Fibroblast of lung (primary cell): Measurements from ENCODE around the gene CTXN3.

ENCODE experiments used
- CTCF ChIP-seq, 2 donors: IDR thresholded peaks in 1 of 2; conservative IDR thresholded peaks in 1 of 2; 1 replicate in 1 of 2; 2 replicates in 1 of 2; pipeline ENCODE4 v1.5.1; 2011 to 2012; ENCODE audit warnings: low read length in 2 of 2, control low read depth in 1 of 2, inconsistent platforms in 1 of 2, low read depth in 1 of 2, mild to moderate bottlenecking in 1 of 2
- EZH2 ChIP-seq: IDR thresholded peaks from 2 replicates; pipeline ENCODE4 v1.5.1; 2012; ENCODE audit warnings: low read length, control low read depth, mild to moderate bottlenecking; ENCODE audit errors: missing control alignments

- TF ChIP-seq CTCF (conservative IDR thresholded peaks at IDR 0.05 in 1 of 2, IDR thresholded peaks at IDR 0.05 in 1 of 2; ENCODE audit: low read depth in 1 of 2, low read length in 2 of 2) (no peak), EZH2 (no peak)
Measured at GRCh38 chr5:127705120-127705892, 56.4 kb downstream of the CTXN3 start.
